Uterus (tissue), 2 donors: ENCODE results near the gene IL17RD.

ENCODE experiments used
- POLR2A ChIP-seq, 2 donors: fragments of 450-650 bp; IDR thresholded peaks; one replicate each; pipeline ENCODE4 v1.6.1; 2016; ENCODE audit warnings: antibody characterized with exemption in 2 of 2, mild to moderate bottlenecking in 1 of 2, moderate library complexity in 1 of 2
- TF ChIP-seq, protein P1 (sequence below), 4 experiments: fragments of 200-600 bp in 2 of 4; fragments of 450-650 bp in 2 of 4; sonication (generic) in 2 of 4; IDR thresholded peaks; one replicate each; pipeline ENCODE4 v1.5.1; 2016 to 2019; ENCODE audit warnings: antibody characterized with exemption in 4 of 4, mild to moderate bottlenecking in 2 of 4, moderate library complexity in 1 of 4

GRCh38 chr3:57110214-57110613 is 54.9 kb downstream of the IL17RD start:
- TF ChIP-seq, protein P1, sequence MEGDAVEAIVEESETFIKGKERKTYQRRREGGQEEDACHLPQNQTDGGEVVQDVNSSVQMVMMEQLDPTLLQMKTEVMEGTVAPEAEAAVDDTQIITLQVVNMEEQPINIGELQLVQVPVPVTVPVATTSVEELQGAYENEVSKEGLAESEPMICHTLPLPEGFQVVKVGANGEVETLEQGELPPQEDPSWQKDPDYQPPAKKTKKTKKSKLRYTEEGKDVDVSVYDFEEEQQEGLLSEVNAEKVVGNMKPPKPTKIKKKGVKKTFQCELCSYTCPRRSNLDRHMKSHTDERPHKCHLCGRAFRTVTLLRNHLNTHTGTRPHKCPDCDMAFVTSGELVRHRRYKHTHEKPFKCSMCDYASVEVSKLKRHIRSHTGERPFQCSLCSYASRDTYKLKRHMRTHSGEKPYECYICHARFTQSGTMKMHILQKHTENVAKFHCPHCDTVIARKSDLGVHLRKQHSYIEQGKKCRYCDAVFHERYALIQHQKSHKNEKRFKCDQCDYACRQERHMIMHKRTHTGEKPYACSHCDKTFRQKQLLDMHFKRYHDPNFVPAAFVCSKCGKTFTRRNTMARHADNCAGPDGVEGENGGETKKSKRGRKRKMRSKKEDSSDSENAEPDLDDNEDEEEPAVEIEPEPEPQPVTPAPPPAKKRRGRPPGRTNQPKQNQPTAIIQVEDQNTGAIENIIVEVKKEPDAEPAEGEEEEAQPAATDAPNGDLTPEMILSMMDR (IDR thresholded peaks at IDR 0.05) = no peak
- TF ChIP-seq POLR2A (IDR thresholded peaks at IDR 0.05) = no peak
